Breast epithelium (tissue), 3 donors: ENCODE results near the gene STARD13.

Experiments used
- CTCF ChIP-seq, 3 donors: fragments of 450-650 bp; IDR thresholded peaks; one replicate each; pipeline ENCODE4 v1.5.1; 2016 to 2017; ENCODE audit warnings: antibody characterized with exemption in 3 of 3, mild to moderate bottlenecking in 3 of 3, moderate library complexity in 3 of 3
- POLR2A ChIP-seq: fragments of 450-650 bp; IDR thresholded peaks from one replicate; pipeline ENCODE4 v1.6.1; 2016; ENCODE audit warnings: antibody characterized with exemption, mild to moderate bottlenecking, moderate library complexity
- POLR2AphosphoS5 ChIP-seq, 3 donors: sonication (generic); formaldehyde crosslinking; IDR thresholded peaks; one replicate each; pipeline ENCODE4 v1.6.1; 2017; ENCODE audit warnings: antibody characterized with exemption in 3 of 3

GRCh38 chr13:33193428-33193974, 92.1 kb downstream of the STARD13 start:
- TF ChIP-seq POLR2AphosphoS5 (IDR thresholded peaks at IDR 0.05) (no peak), CTCF (IDR thresholded peaks at IDR 0.05) (no peak), POLR2A (no peak)
